HCT116 (cell line): ENCODE data around the gene KLF9. TPM values are rescaled to one million over a fixed set of nuclear protein-coding genes. Genes with fewer than 3 reads are reported as not detected.

ENCODE experiments used
- ATAC-seq: fragments of 200-7000 bp; cut with Tn5 transposase; 2 replicates; pipeline ENCODE4 v1.9.1; 2020; ENCODE audit warnings: mild to moderate bottlenecking, moderate library complexity
- BruUV-seq: library from RNA; stranded (reverse); fragments of 400-500 nt; replicated peaks from 2 replicates; lab custom pipeline; 2021; lab: Mats Ljungman, UMichigan
- CTCF ChIA-PET: fragments of 300-600 bp; sonication (Branson Sonifier 250); formaldehyde crosslinking; loops from one replicate; lab custom pipeline; 2021; ENCODE audit warnings: antibody characterized with exemption; lab: Charles Lee
- POLR2A ChIA-PET: fragments of 300-600, 350-600 bp; sonication (Branson Sonifier 250); formaldehyde crosslinking; loops from one replicate; lab custom pipeline; 2021; ENCODE audit warnings: antibody characterized with exemption; lab: Charles Lee
- RAD21 ChIA-PET, 2 experiments: fragments of 300-600 bp; sonication (Branson Sonifier 250); formaldehyde crosslinking; loops; one replicate each; lab custom pipeline; 2023; ENCODE audit warnings: low total read pairs in 2 of 2; ENCODE audit not compliant: uncharacterized antibody in 2 of 2, unreplicated experiment in 2 of 2, low non-redundant PET in 1 of 2; lab: Charles Lee
- DNase-seq: peaks from one replicate; pipeline ENCODE4 v3.0.0-alpha.2; 2010; ENCODE audit warnings: low read depth, low spot score
- H2AFZ ChIP-seq: fragments of 200-600 bp; shearing (Covaris generic), sonication (generic); 2 replicates; pipeline ENCODE4 v1.6.1; 2017; ENCODE audit warnings: low read depth, mixed run types, mixed read lengths, antibody characterized with exemption, low read length; ENCODE audit not compliant: poor library complexity, severe bottlenecking
- H3K27ac ChIP-seq: 2 replicates; pipeline ENCODE4 v1.5.1; 2012; ENCODE audit warnings: low read depth, low read length
- H3K27me3 ChIP-seq: fragments of 200-600 bp; sonication (generic); 2 replicates; pipeline ENCODE4 v1.6.1; 2016; ENCODE audit warnings: mixed run types, low read length, mixed read lengths; ENCODE audit not compliant: insufficient read depth
- H3K36me3 ChIP-seq, 2 experiments: fragments of 200-500 bp in 1 of 2; fragments of 200-600 bp in 1 of 2; sonication (Bioruptor generic) in 1 of 2; sonication (generic) in 1 of 2; 2 replicates each; pipeline versions ENCODE4 v1.5.1 to v1.6.1; 2014 to 2016; ENCODE audit warnings: low read length in 2 of 2, inconsistent platforms in 1 of 2, mixed read lengths in 1 of 2, mixed run types in 1 of 2; ENCODE audit not compliant: insufficient read depth in 2 of 2, control insufficient read depth in 1 of 2
- H3K4me1 ChIP-seq, 2 experiments: fragments of 200-600 bp in 1 of 2; sonication (generic) in 1 of 2; 2 replicates each; pipeline versions ENCODE4 v1.5.1 to v1.6.1; 2012 to 2017; ENCODE audit warnings: low read length in 2 of 2, inconsistent platforms in 1 of 2, mild to moderate bottlenecking in 1 of 2, mixed read lengths in 1 of 2, mixed run types in 1 of 2, moderate library complexity in 1 of 2; ENCODE audit not compliant: insufficient read depth in 2 of 2, control insufficient read depth in 1 of 2
- H3K4me2 ChIP-seq: fragments of 200-600 bp; sonication (generic); 2 replicates; pipeline ENCODE4 v1.6.1; 2017; ENCODE audit warnings: mixed run types, low read length, mixed read lengths
- H3K4me3 ChIP-seq, 2 experiments: fragments of 200-600 bp in 1 of 2; sonication (generic) in 1 of 2; replicated peaks in 1 of 2; 2 replicates each; pipeline ENCODE4 v1.5.1; 2011 to 2016; ENCODE audit warnings: low read length in 2 of 2, control low read depth in 1 of 2, low read depth in 1 of 2, mild to moderate bottlenecking in 1 of 2, mixed read lengths in 1 of 2, mixed run types in 1 of 2
- H3K79me2 ChIP-seq: fragments of 200-600 bp; sonication (generic); 2 replicates; pipeline ENCODE4 v1.6.1; 2017; ENCODE audit warnings: mild to moderate bottlenecking, mixed run types, low read length, moderate library complexity, mixed read lengths; ENCODE audit not compliant: insufficient read depth
- H3K9ac ChIP-seq: fragments of 200-600 bp; sonication (generic); 2 replicates; pipeline ENCODE4 v1.6.1; 2016; ENCODE audit warnings: low read length, mixed read lengths
- H3K9me2 ChIP-seq: fragments of 200-600 bp; sonication (generic), shearing (Covaris generic); 2 replicates; pipeline ENCODE4 v1.6.1; 2017; ENCODE audit warnings: mixed run types, mild to moderate bottlenecking, moderate library complexity; ENCODE audit not compliant: insufficient read depth
- H3K9me3 ChIP-seq, 2 experiments: fragments of 200-500 bp in 1 of 2; fragments of 200-600 bp in 1 of 2; sonication (Bioruptor generic) in 1 of 2; sonication (generic) in 1 of 2; 2 replicates each; pipeline ENCODE4 v1.6.1; 2014 to 2017; ENCODE audit warnings: low read length in 2 of 2, mixed read lengths in 2 of 2, inconsistent platforms in 1 of 2, low read depth in 1 of 2, mild to moderate bottlenecking in 1 of 2, mixed run types in 1 of 2, moderate library complexity in 1 of 2; ENCODE audit not compliant: control insufficient read depth in 1 of 2, insufficient read depth in 1 of 2
- H4K20me1 ChIP-seq: fragments of 200-600 bp; sonication (generic), shearing (Covaris generic); 2 replicates; pipeline ENCODE4 v1.6.1; 2017; ENCODE audit warnings: mixed run types, mild to moderate bottlenecking, moderate library complexity; ENCODE audit not compliant: insufficient read depth
- CTCF ChIP-seq, 3 experiments: fragments of 200-600 bp in 1 of 3; sonication (generic) in 1 of 3; IDR thresholded peaks in 2 of 3; conservative IDR thresholded peaks in 1 of 3; 2 replicates each; pipeline ENCODE4 v1.5.1; 2012 to 2017; ENCODE audit warnings: low read depth in 2 of 3, low read length in 2 of 3, antibody characterized with exemption in 1 of 3, borderline replicate concordance in 1 of 3, control low read depth in 1 of 3, mild to moderate bottlenecking in 1 of 3, mixed read lengths in 1 of 3, mixed run types in 1 of 3, moderate library complexity in 1 of 3; ENCODE audit not compliant: insufficient read depth in 1 of 3
- EGR1 ChIP-seq: IDR thresholded peaks from 2 replicates; pipeline ENCODE4 v1.6.1; 2012; ENCODE audit warnings: low read depth
- ELF1 ChIP-seq: IDR thresholded peaks from 2 replicates; pipeline ENCODE4 v1.6.1; 2012; ENCODE audit warnings: low read depth, borderline replicate concordance
- RAD21 ChIP-seq: IDR thresholded peaks from 2 replicates; pipeline ENCODE4 v1.6.1; 2012; ENCODE audit warnings: low read depth, mild to moderate bottlenecking
- SP1 ChIP-seq: IDR thresholded peaks from 2 replicates; pipeline ENCODE4 v1.6.1; 2012; ENCODE audit warnings: low read depth
- SRF ChIP-seq: IDR thresholded peaks from 2 replicates; pipeline ENCODE4 v1.6.1; 2012; ENCODE audit warnings: low read depth
- TCF7L2 ChIP-seq: IDR thresholded peaks from 2 replicates; pipeline ENCODE4 v1.7.0; 2011; ENCODE audit warnings: borderline replicate concordance, inconsistent platforms; ENCODE audit not compliant: insufficient read depth, insufficient read length; ENCODE audit errors: extremely low read depth
- ZFX ChIP-seq: fragments of 450-650 bp; IDR thresholded peaks from 2 replicates; pipeline ENCODE4 v1.6.1; 2017
- intact Hi-C: fragments of 100-400 bp; cut with micrococcal nuclease; formaldehyde crosslinking; loops from 2 replicates; pipeline ENCODE4 v1.10.0; 2022
- total RNA-seq: library from RNA; stranded (reverse); gene quantifications from one replicate; pipeline ENCODE4 v1.2.1, GENCODE V29; 2021; ENCODE audit not compliant: unreplicated experiment
- TF ChIP-seq, protein P1 (sequence below): IDR thresholded peaks from 2 replicates; pipeline ENCODE4 v1.6.1; 2012

Gene KLF9
- total RNA-seq, 1 experiment from 2014 or later, result 8.3 TPM

DNA sequence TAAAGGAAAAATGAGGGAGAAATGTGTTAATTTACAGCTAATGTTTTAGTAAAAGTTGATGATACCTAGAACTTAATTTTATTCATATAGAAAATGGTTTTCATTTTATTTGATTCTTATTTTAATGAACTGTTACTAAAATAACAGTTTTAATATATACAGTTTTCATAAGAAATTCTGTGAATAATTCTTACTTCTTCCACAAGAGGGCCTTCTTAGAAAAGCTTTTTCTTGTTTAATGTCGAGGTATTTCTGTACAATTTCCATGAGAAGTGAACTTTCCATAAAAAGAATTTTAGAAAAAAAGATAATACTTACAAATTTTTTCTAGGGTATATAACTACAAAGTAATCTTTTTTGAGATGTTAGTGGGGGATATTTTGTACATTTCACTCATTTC is 73.9 kb downstream of the KLF9 start:
- no peaks in the 10 kb centered on the region for H3K9me2 ChIP-seq
- H3K4me1 ChIP-seq, result no peaks in the 10 kb centered on the region
- H4K20me1 ChIP-seq, result no peaks in the 10 kb centered on the region
- no peak for ATAC-seq
- ChIA-PET CTCF (interaction anchor here (0.6 to 2.7 kb wide), 5 partner anchors 29 to 264 kb away, joined by 3 to 33 read pairs (median 4); no protein-coding TSS in a partner anchor), RAD21 (interaction anchor here in 1 of 2 experiments (1.4 kb wide), 1 partner anchor 262 kb away, joined by 5 read pairs; no protein-coding TSS in a partner anchor), POLR2A (interaction anchor here (1.1 kb wide), 1 partner anchor 262 kb away, joined by 3 read pairs; no protein-coding TSS in a partner anchor)
- no TSS peak for BruUV-seq
- intact Hi-C loops, result loop anchor here (1.0 to 10.0 kb wide), 3 partner anchors 144 to 262 kb away; no protein-coding TSS in a partner anchor
- no peak overlapping the region for H3K27ac ChIP-seq
- no peak overlapping the region for H3K4me3 ChIP-seq
- no peak overlapping the region for H2AFZ ChIP-seq
- TF ChIP-seq ELF1, result no peak
- no peak for TF ChIP-seq ZFX
- peak; percentile 23 to 47 (median 46); a peak in 2 of 6 replicates for TF ChIP-seq CTCF (IDR thresholded peaks at IDR 0.05 in 2 of 3, conservative IDR thresholded peaks at IDR 0.05 in 1 of 3; ENCODE audit: borderline replicate concordance in 1 of 3, insufficient read depth in 1 of 3, low read depth in 2 of 3, low read length in 2 of 3)
- peak; percentile 68 for TF ChIP-seq RAD21
- no peak for TF ChIP-seq SRF
- TF ChIP-seq EGR1, result no peak
- TF ChIP-seq, protein P1, sequence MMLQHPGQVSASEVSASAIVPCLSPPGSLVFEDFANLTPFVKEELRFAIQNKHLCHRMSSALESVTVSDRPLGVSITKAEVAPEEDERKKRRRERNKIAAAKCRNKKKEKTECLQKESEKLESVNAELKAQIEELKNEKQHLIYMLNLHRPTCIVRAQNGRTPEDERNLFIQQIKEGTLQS, result no peak
- TF ChIP-seq SP1, result no peak
- TF ChIP-seq TCF7L2, result no peak
- no peak overlapping the region for H3K4me2 ChIP-seq
- H3K9me3 ChIP-seq, result no peaks in the 10 kb centered on the region
- H3K9ac ChIP-seq, result no peak overlapping the region
- H3K36me3 ChIP-seq, result peaks cover 0 to 2% of the 10 kb centered on the region in 2 experiments; a peak in 1 of 4 replicates
- DNase-seq, result no peak
- no peaks in the 10 kb centered on the region for H3K79me2 ChIP-seq
- H3K27me3 ChIP-seq, result no peaks in the 10 kb centered on the region

Other genes with a start within 250 kb of the KLF9 start
- 27.5 TPM for gene SMC5, start 155.7 kb downstream of the KLF9 start, total RNA-seq